HCT116 (cell line): Measurements from ENCODE around the gene TRPV2. TPM values are rescaled to one million over a fixed set of nuclear protein-coding genes. Genes with fewer than 3 reads are reported as not detected.

Experiments used
- ATAC-seq: fragments of 200-7000 bp; cut with Tn5 transposase; 2 replicates; pipeline ENCODE4 v1.9.1; 2020; ENCODE audit warnings: mild to moderate bottlenecking, moderate library complexity
- BruUV-seq: library from RNA; stranded (reverse); fragments of 400-500 nt; replicated peaks from 2 replicates; lab custom pipeline; 2021; lab: Mats Ljungman, UMichigan
- CTCF ChIA-PET: fragments of 300-600 bp; sonication (Branson Sonifier 250); formaldehyde crosslinking; loops from one replicate; lab custom pipeline; 2021; ENCODE audit warnings: antibody characterized with exemption; lab: Charles Lee
- POLR2A ChIA-PET: fragments of 300-600, 350-600 bp; sonication (Branson Sonifier 250); formaldehyde crosslinking; loops from one replicate; lab custom pipeline; 2021; ENCODE audit warnings: antibody characterized with exemption; lab: Charles Lee
- RAD21 ChIA-PET, 2 experiments: fragments of 300-600 bp; sonication (Branson Sonifier 250); formaldehyde crosslinking; loops; one replicate each; lab custom pipeline; 2023; ENCODE audit warnings: low total read pairs in 2 of 2; ENCODE audit not compliant: uncharacterized antibody in 2 of 2, unreplicated experiment in 2 of 2, low non-redundant PET in 1 of 2; lab: Charles Lee
- DNase-seq: peaks from one replicate; pipeline ENCODE4 v3.0.0-alpha.2; 2010; ENCODE audit warnings: low read depth, low spot score
- H2AFZ ChIP-seq: fragments of 200-600 bp; shearing (Covaris generic), sonication (generic); 2 replicates; pipeline ENCODE4 v1.6.1; 2017; ENCODE audit warnings: low read depth, mixed run types, mixed read lengths, antibody characterized with exemption, low read length; ENCODE audit not compliant: poor library complexity, severe bottlenecking
- H3K27ac ChIP-seq: 2 replicates; pipeline ENCODE4 v1.5.1; 2012; ENCODE audit warnings: low read depth, low read length
- H3K27me3 ChIP-seq: fragments of 200-600 bp; sonication (generic); 2 replicates; pipeline ENCODE4 v1.6.1; 2016; ENCODE audit warnings: mixed run types, low read length, mixed read lengths; ENCODE audit not compliant: insufficient read depth
- H3K36me3 ChIP-seq, 2 experiments: fragments of 200-500 bp in 1 of 2; fragments of 200-600 bp in 1 of 2; sonication (Bioruptor generic) in 1 of 2; sonication (generic) in 1 of 2; 2 replicates each; pipeline versions ENCODE4 v1.5.1 to v1.6.1; 2014 to 2016; ENCODE audit warnings: low read length in 2 of 2, inconsistent platforms in 1 of 2, mixed read lengths in 1 of 2, mixed run types in 1 of 2; ENCODE audit not compliant: insufficient read depth in 2 of 2, control insufficient read depth in 1 of 2
- H3K4me1 ChIP-seq, 2 experiments: fragments of 200-600 bp in 1 of 2; sonication (generic) in 1 of 2; 2 replicates each; pipeline versions ENCODE4 v1.5.1 to v1.6.1; 2012 to 2017; ENCODE audit warnings: low read length in 2 of 2, inconsistent platforms in 1 of 2, mild to moderate bottlenecking in 1 of 2, mixed read lengths in 1 of 2, mixed run types in 1 of 2, moderate library complexity in 1 of 2; ENCODE audit not compliant: insufficient read depth in 2 of 2, control insufficient read depth in 1 of 2
- H3K4me2 ChIP-seq: fragments of 200-600 bp; sonication (generic); 2 replicates; pipeline ENCODE4 v1.6.1; 2017; ENCODE audit warnings: mixed run types, low read length, mixed read lengths
- H3K4me3 ChIP-seq, 2 experiments: fragments of 200-600 bp in 1 of 2; sonication (generic) in 1 of 2; replicated peaks in 1 of 2; 2 replicates each; pipeline ENCODE4 v1.5.1; 2011 to 2016; ENCODE audit warnings: low read length in 2 of 2, control low read depth in 1 of 2, low read depth in 1 of 2, mild to moderate bottlenecking in 1 of 2, mixed read lengths in 1 of 2, mixed run types in 1 of 2
- H3K79me2 ChIP-seq: fragments of 200-600 bp; sonication (generic); 2 replicates; pipeline ENCODE4 v1.6.1; 2017; ENCODE audit warnings: mild to moderate bottlenecking, mixed run types, low read length, moderate library complexity, mixed read lengths; ENCODE audit not compliant: insufficient read depth
- H3K9ac ChIP-seq: fragments of 200-600 bp; sonication (generic); 2 replicates; pipeline ENCODE4 v1.6.1; 2016; ENCODE audit warnings: low read length, mixed read lengths
- H3K9me2 ChIP-seq: fragments of 200-600 bp; sonication (generic), shearing (Covaris generic); 2 replicates; pipeline ENCODE4 v1.6.1; 2017; ENCODE audit warnings: mixed run types, mild to moderate bottlenecking, moderate library complexity; ENCODE audit not compliant: insufficient read depth
- H3K9me3 ChIP-seq, 2 experiments: fragments of 200-500 bp in 1 of 2; fragments of 200-600 bp in 1 of 2; sonication (Bioruptor generic) in 1 of 2; sonication (generic) in 1 of 2; 2 replicates each; pipeline ENCODE4 v1.6.1; 2014 to 2017; ENCODE audit warnings: low read length in 2 of 2, mixed read lengths in 2 of 2, inconsistent platforms in 1 of 2, low read depth in 1 of 2, mild to moderate bottlenecking in 1 of 2, mixed run types in 1 of 2, moderate library complexity in 1 of 2; ENCODE audit not compliant: control insufficient read depth in 1 of 2, insufficient read depth in 1 of 2
- H4K20me1 ChIP-seq: fragments of 200-600 bp; sonication (generic), shearing (Covaris generic); 2 replicates; pipeline ENCODE4 v1.6.1; 2017; ENCODE audit warnings: mixed run types, mild to moderate bottlenecking, moderate library complexity; ENCODE audit not compliant: insufficient read depth
- CEBPB ChIP-seq: IDR thresholded peaks from 2 replicates; pipeline ENCODE4 v1.6.1; 2012; ENCODE audit warnings: low read depth
- FOSL1 ChIP-seq: IDR thresholded peaks from 2 replicates; pipeline ENCODE4 v1.6.1; 2012; ENCODE audit warnings: low read depth
- JUND ChIP-seq: IDR thresholded peaks from 2 replicates; pipeline ENCODE4 v1.6.1; 2012
- POLR2AphosphoS5 ChIP-seq: IDR thresholded peaks from 2 replicates; pipeline ENCODE4 v1.6.1; 2011; ENCODE audit warnings: mild to moderate bottlenecking, low read depth, low read length, moderate library complexity
- TCF7L2 ChIP-seq: IDR thresholded peaks from 2 replicates; pipeline ENCODE4 v1.7.0; 2011; ENCODE audit warnings: borderline replicate concordance, inconsistent platforms; ENCODE audit not compliant: insufficient read depth, insufficient read length; ENCODE audit errors: extremely low read depth
- intact Hi-C: fragments of 100-400 bp; cut with micrococcal nuclease; formaldehyde crosslinking; loops from 2 replicates; pipeline ENCODE4 v1.10.0; 2022
- total RNA-seq: library from RNA; stranded (reverse); gene quantifications from one replicate; pipeline ENCODE4 v1.2.1, GENCODE V29; 2021; ENCODE audit not compliant: unreplicated experiment
- TF ChIP-seq, protein P1 (sequence below): IDR thresholded peaks from 2 replicates; pipeline ENCODE4 v1.6.1; 2012
- TF ChIP-seq, protein P2 (sequence below), 3 experiments: fragments of 200-600 bp in 1 of 3; sonication (generic) in 1 of 3; IDR thresholded peaks in 2 of 3; conservative IDR thresholded peaks in 1 of 3; 2 replicates each; pipeline ENCODE4 v1.5.1; 2012 to 2017; ENCODE audit warnings: low read depth in 2 of 3, low read length in 2 of 3, antibody characterized with exemption in 1 of 3, borderline replicate concordance in 1 of 3, control low read depth in 1 of 3, mild to moderate bottlenecking in 1 of 3, mixed read lengths in 1 of 3, mixed run types in 1 of 3, moderate library complexity in 1 of 3; ENCODE audit not compliant: insufficient read depth in 1 of 3

Gene TRPV2
- total RNA-seq, 1 experiment from 2014 or later = 2.7 TPM

DNA sequence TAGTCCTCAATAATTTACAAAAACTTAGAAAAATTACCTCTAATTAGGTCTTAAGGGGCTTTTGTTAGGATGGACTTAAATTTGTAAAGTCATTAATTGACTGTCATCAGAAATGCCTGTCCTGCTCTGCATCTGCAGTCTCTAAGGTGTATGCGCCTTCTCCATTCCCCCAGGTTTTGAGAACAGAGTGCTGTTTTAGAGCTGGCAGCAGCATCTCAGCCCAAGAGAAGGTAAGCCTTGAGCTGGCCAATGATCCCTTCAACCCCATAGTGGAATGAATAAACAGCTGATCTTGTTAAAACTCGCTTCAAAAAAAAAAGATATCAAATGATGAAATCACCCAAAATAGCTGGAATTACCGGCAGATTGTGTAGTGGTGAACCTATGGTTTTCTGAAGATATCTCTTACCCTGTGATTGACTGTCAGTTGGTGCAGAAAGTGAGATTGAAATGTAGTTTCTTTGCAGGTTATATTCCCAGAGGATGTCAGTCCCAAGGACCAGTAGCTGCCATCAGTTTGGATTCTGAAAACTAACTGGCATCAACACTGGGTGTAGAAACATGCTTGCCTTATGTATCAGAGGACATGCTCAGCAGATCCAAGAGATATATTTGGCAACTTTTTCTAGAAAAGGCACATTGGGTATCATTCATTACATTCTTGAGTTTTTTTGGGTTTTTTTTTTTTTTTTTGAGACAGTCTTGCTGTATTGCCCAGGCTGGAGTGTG is 25.7 kb downstream of the TRPV2 start:
- H3K36me3 ChIP-seq = peaks cover 24 to 60% of the 10 kb centered on the region in 2 experiments
- peaks cover 10 to 57% of the 10 kb centered on the region in 2 experiments; a peak in 3 of 4 replicates for H3K4me1 ChIP-seq

DNA sequence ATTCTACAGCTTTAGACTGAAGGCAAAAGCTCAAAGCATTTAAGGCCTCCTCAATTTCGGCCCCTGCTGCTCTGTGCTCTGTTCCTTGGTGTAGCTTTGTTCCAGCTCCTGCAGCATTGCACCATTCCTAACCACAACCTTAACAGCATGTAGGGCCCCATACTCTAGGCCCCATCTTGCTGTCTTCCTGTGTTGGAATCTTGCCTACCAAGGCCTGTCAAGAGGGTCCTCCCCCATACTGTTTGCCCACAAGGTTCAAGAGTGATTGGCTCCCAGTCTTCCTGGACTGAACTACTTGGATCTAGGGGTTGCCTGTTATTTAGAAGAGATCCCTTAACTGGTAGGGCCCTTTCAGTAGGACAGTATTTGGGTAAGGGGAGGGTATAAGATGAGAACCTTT is 26.8 kb downstream of the TRPV2 start:
- H3K4me2 ChIP-seq = peak overlapping the region; percentile 89; the same call in 1 of the 2 replicates
- DNase-seq (no peak), ATAC-seq (no peak)
- peaks cover 25 to 68% of the 10 kb centered on the region in 2 experiments for H3K36me3 ChIP-seq
- peak overlapping the region; percentile 100 for H3K9ac ChIP-seq
- H3K4me3 ChIP-seq = no peak overlapping the region
- H4K20me1 ChIP-seq = peaks cover 30% of the 10 kb centered on the region; the same call in 1 of the 2 replicates
- H3K4me1 ChIP-seq = peaks cover 10 to 66% of the 10 kb centered on the region in 2 experiments; a peak in 3 of 4 replicates
- CTCF ChIA-PET = interaction anchor here (0.7 to 1.6 kb wide), 3 partner anchors 11 to 79 kb away, joined by 3 to 5 read pairs (median 4); no protein-coding TSS in a partner anchor
- TF ChIP-seq JUND (no peak), TCF7L2 (no peak), FOSL1 (no peak), POLR2AphosphoS5 (peak; percentile 33; the same call in 1 of the 2 replicates)
- TF ChIP-seq, protein P1, sequence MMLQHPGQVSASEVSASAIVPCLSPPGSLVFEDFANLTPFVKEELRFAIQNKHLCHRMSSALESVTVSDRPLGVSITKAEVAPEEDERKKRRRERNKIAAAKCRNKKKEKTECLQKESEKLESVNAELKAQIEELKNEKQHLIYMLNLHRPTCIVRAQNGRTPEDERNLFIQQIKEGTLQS = no peak
- TF ChIP-seq, protein P2, sequence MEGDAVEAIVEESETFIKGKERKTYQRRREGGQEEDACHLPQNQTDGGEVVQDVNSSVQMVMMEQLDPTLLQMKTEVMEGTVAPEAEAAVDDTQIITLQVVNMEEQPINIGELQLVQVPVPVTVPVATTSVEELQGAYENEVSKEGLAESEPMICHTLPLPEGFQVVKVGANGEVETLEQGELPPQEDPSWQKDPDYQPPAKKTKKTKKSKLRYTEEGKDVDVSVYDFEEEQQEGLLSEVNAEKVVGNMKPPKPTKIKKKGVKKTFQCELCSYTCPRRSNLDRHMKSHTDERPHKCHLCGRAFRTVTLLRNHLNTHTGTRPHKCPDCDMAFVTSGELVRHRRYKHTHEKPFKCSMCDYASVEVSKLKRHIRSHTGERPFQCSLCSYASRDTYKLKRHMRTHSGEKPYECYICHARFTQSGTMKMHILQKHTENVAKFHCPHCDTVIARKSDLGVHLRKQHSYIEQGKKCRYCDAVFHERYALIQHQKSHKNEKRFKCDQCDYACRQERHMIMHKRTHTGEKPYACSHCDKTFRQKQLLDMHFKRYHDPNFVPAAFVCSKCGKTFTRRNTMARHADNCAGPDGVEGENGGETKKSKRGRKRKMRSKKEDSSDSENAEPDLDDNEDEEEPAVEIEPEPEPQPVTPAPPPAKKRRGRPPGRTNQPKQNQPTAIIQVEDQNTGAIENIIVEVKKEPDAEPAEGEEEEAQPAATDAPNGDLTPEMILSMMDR (IDR thresholded peaks at IDR 0.05 in 2 of 3, conservative IDR thresholded peaks at IDR 0.05 in 1 of 3; ENCODE audit: borderline replicate concordance in 1 of 3, insufficient read depth in 1 of 3, low read depth in 2 of 3, low read length in 2 of 3) = no peak
- H2AFZ ChIP-seq = no peak overlapping the region
- BruUV-seq = no TSS peak
- H3K27me3 ChIP-seq = no peaks in the 10 kb centered on the region
- POLR2A ChIA-PET = interaction anchor here (0.7 to 7.1 kb wide), 8 partner anchors 11 to 611 kb away, joined by 3 to 93 read pairs (median 5); partner anchors contain the start of gene UBB
- intact Hi-C loops = loop anchor here (5.0 kb wide), 1 partner anchor 140 kb away; no protein-coding TSS in a partner anchor
- peak overlapping the region; percentile 97 for H3K27ac ChIP-seq
- H3K9me2 ChIP-seq = no peaks in the 10 kb centered on the region
- RAD21 ChIA-PET = no interaction called here
- H3K9me3 ChIP-seq = no peaks in the 10 kb centered on the region
- peaks cover 70% of the 10 kb centered on the region for H3K79me2 ChIP-seq

More for the DNA sequence above, 25.7 kb downstream of the TRPV2 start:
- H3K9me3 ChIP-seq = no peaks in the 10 kb centered on the region
- H2AFZ ChIP-seq = no peak overlapping the region
- CTCF ChIA-PET = interaction anchor here (0.7 to 1.3 kb wide), 4 partner anchors 11 to 80 kb away, joined by 3 to 4 read pairs (median 4); no protein-coding TSS in a partner anchor
- ATAC-seq (no peak), DNase-seq (no peak)
- BruUV-seq = no TSS peak
- H3K4me2 ChIP-seq = peak overlapping the region; percentile 89
- peaks cover 65% of the 10 kb centered on the region for H3K79me2 ChIP-seq
- H3K4me3 ChIP-seq = peak overlapping the region; percentile 4 to 99; a peak in 3 of 4 replicates
- H3K9ac ChIP-seq = peak overlapping the region; percentile 100
- POLR2A ChIA-PET = interaction anchor here (0.7 to 7.1 kb wide), 12 partner anchors 11 to 612 kb away, joined by 3 to 93 read pairs (median 4); partner anchors contain the start of gene UBB
- TF ChIP-seq JUND = 0 out of 2 replicates have a peak, but pooled peaks have one; percentile 11
- no peak for TF ChIP-seq CEBPB
- H3K9me2 ChIP-seq = no peaks in the 10 kb centered on the region
- H4K20me1 ChIP-seq = peaks cover 30% of the 10 kb centered on the region; the same call in 1 of the 2 replicates
- H3K27ac ChIP-seq = peak overlapping the region; percentile 97
- RAD21 ChIA-PET = interaction anchor here in 1 of 2 experiments (0.7 to 1.2 kb wide), 2 partner anchors 78 to 143 kb away, joined by 3 read pairs; no protein-coding TSS in a partner anchor
- intact Hi-C loops = loop anchor here (5.0 kb wide), 1 partner anchor 139 kb away; no protein-coding TSS in a partner anchor
- H3K27me3 ChIP-seq = no peaks in the 10 kb centered on the region
